T47D (cell line): ENCODE data around the gene RNU7-1.

Source experiments
- DNase-seq, 2 experiments: peaks; one replicate each; pipeline versions ENCODE4 v3.0.0 to v3.0.0-alpha.2; 2011 to 2012; ENCODE audit warnings: low read depth in 1 of 2, low spot score in 1 of 2
- JUND ChIP-seq: IDR thresholded peaks from 2 replicates; pipeline ENCODE4 v1.6.1; 2012; ENCODE audit warnings: low read depth
- in situ Hi-C: cut with HindIII; loops from 2 replicates; pipeline ENCODE4 v1.10.0; 2016; ENCODE audit warnings: low sequenced_read_pairs, low pct_unique_long_range_greater_than_20kb

Gene RNU7-1

DNA sequence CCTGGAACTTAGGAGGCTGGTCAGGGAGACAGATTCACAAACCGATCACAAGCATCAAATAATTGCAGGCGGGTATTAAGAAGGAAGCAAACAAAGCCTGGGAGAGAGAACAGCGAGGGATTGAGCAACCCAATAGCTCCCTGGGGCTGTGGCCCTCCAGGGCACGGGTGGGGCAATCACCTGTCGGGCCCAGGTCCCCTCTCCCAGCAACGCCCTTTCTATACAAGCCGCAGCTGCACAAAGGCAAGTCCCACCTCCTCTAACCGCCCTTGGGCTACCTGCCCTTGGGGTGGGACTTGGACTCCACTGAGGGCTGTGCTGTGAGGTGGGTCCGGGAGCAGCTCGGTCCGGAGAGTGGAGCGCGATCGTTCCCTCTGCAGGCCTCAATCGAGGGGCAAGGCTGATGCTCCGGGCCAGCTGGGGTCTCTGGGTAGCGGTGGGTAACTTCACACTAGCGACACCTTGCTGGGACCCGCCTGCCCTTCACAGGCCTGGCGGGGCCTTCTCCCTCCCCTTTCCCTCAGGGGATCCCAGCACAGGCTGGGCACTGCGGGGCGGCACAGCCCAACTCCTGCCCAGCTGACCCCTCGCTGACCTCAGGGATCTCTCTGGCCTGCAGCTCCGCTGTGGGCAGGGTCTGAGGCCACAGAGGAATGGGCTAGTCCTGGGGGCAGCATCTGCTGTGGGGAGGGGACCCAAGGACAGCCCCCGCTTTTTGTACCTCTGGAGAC, 18.8 kb downstream of the RNU7-1 start:
- DNase-seq = no peak
- TF ChIP-seq JUND = no peak
- in situ Hi-C loops = no loop called here

DNA sequence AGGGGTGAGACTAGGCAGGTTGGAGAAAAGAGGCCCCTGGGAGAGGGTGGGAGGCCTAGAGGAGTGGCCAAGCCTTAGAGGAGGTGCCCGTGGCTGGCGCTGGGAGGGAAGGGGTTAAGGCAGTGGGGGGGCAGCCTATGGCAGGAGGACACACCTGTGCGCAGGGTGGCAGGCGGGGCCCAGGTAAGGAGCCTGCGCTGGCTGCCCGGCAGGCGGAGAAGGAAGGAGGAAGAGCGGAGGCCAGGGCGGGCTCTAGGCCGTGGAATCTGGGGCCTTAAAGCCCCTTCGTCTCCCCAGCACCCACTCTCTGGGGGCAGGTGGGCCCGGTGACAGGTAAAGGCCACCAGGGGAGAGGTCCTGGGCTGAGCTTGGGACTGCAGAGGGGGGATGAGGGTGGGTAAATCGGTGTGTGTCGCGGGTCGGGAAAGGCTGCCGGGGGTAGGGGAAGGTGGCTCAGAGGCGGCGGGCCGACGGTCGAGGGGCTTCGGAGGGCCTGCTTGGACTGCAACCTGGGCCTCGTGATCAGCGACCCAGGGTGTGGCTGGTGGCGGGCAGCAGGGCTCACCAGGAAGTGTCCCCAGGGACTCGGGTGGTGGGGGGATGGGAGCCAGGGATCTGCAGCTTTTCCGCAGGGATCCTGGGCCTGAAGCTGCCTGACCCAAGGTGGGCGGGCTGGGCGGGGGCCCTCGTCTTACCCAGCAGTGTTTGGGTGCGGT, 19.6 kb downstream of the RNU7-1 start:
- peak in 1 of 2 experiments; percentile 87 for DNase-seq
- no peak for TF ChIP-seq JUND
- in situ Hi-C loops = no loop called here

DNA sequence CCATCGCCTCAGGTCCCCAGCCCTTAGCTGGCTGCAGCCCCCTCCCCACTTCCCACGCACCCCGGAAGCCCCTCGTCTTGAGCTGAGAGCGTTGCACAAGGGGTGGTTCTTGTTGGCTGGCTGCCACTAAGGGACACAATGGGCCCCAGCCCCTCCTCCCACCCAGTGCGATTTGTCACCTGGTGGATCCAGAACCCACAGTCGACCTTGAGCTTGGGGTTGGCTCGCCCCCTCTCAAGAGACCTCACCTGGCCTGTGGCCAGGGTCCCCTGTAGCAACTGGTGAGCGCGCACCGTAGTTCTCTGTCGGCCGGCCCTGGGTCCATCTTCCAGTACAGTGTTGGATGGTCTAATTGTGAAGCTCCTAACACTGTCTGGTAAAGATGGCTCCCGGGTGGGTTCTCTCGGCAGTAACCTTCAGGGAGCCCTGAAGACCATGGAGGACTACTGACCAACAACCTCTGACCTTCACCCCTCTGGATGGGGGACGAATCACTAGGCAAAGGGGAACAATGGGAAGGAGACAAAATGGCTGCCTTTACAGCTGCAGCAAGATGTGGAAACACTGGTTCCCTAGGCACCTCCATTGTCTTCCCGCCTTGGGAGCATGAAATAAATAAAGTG, 20.3 kb downstream of the RNU7-1 start:
- in situ Hi-C loops = no loop called here
- no peak for DNase-seq
- TF ChIP-seq JUND = no peak

DNA sequence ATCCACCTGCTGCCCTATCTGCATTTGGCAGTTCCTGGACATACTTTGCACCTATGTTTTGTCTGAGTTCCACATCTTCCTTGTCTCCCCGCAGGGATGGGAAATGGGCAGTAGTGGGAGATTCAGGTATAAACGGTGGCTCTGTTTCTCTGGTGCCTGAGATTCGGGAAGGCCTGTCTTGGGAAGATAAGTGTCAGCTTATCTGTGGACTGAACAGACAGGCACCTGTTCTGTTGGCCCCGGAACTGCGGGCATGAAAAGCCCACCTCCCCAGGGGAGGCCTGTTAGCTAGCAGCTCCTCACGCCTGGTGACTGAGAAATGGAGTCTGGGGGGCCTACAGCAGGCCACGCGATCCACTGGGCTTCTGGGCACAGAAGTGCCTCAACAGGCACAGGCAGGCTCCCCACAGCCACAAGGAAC, 21.0 kb downstream of the RNU7-1 start:
- no peak for DNase-seq
- TF ChIP-seq JUND = no peak
- in situ Hi-C loops = no loop called here

DNA sequence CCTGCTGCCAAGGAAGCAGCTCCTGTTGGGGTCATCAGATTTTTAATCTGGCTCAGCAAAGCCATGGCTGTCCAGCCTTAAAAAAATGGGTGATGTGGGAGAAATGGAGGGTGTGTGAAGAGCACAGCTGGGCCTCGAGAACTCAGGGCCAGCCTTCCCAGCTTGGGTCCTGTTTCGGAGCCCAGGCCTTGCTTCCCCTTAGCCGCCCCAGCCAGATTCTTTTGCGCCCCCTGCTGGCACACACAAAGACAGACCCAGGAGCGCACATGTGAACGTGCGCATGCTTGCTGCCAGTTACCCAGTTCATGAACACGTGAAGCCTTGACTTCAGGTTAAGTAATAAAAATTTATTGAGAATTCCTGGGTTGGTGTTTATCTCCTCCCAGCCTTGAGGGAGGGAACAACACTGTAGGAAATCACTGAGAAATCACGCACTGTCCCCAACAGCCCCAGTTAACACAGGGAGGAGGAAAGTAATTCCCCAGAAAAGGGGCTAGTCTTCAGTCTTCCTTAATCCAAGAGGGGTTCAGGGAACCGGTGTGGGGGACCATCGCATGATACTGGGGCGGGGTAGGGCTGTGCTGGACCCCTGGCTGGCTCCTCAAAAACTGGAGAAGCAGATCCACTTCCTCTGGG, 21.5 kb downstream of the RNU7-1 start:
- DNase-seq = peak in 1 of 2 experiments; percentile 77
- no peak for TF ChIP-seq JUND
- in situ Hi-C loops = no loop called here

DNA sequence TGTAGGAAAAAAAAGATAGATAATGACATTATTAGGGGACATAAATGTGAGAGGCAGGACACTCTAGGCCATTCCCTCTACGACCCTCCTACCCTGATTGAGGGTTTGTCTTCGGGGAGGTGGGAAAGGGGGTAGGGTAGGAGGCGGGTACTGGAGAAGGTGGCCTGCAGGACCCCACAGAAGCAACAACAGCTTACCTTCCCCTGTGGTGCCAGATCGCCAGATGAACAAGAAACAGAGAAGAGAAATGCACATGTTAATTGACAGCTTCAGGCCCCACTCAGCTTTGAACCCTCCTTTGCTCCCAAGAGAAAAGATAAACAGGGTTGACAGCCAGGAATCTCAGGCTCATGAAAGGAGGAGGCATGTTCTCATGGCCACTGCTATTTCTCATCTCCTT, 22.1 kb downstream of the RNU7-1 start:
- TF ChIP-seq JUND = no peak
- no peak for DNase-seq
- in situ Hi-C loops = no loop called here

DNA sequence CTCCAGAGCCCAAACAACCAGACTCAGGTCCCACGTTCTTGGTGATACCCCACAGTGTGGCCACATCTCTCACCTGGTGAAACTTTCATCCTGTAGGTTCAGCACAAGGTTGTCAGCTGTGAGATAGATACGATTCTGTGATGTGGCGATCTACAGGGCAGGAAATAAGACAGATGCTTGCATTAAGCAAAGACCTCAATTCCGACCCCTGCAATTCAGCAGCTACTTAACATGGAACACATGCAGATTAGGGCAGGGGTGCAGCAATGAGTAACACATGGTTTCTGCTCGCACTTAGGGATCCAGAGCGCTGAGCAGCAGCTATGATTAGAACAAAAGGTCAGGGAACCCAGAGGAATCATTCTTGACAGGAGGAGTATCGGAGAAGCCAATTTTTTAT, 22.7 kb downstream of the RNU7-1 start:
- no peak for TF ChIP-seq JUND
- in situ Hi-C loops = no loop called here
- no peak for DNase-seq

DNA sequence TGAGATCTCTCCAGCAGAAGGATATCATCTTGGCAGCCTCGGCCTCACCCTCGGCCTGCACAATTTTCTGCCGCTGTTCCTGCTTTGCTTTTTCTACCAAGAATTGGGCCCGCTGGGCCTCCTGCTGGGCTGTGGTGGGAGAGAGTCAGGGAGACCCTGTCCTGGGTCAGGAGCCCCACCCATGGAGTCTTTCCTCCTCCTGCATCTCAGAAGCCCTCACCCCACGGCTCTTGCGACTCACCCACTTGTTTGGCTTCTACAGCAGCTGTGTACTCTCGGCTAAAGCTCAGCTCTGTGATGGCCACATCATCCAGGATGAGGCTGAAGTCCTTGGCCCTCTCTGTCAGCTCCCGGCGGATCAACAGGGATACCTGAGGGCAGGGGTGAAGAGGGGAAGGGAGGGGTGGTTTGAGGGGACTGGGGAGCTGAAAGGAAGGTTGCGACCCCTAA, 24.1 kb downstream of the RNU7-1 start:
- TF ChIP-seq JUND = no peak
- no peak for DNase-seq

DNA sequence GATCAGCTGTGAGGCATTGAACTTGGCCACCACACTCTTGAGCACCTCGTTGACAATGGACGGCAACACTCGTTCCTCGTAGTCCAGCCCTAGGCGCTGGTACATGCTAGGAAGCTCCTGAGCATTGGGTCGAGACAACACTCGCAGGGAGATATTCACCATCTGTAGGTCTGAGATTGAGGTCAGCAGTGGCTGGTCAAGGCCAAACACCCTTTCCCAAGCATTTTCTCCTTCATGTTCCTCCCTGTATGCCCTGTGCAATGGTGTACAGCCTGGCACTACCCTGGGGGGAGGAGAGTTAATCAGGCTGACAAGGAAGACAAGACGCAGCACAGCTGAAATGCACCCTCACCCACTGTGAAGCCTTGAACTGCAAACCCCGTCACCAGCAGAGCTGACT, 24.8 kb downstream of the RNU7-1 start:
- in situ Hi-C loops = no loop called here
- TF ChIP-seq JUND = no peak
- no peak for DNase-seq

More for the DNA sequence above, 24.1 kb downstream of the RNU7-1 start:
- in situ Hi-C loops = no loop called here

DNA sequence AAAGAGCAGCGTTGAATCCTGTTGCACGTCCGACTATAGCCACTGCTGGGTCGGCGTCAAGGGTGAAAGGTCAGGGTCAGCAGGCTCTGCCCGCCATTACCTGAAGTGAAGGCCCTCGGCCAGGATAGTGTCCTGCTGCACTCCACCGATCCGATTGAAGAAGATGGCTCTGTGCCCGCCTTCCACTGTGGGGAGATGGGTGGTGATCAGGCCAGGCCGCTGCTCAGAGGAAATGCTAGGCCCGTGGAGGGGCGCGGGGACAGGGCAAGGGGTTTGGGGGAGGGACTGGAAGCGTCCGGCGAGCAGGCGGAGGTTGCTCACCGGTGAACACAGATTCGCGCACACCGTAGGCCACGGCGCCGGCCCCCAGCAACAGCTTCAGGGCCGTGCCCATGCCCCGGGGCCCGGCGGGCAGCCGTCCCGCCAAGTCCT, 26.5 kb downstream of the RNU7-1 start:
- in situ Hi-C loops = no loop called here
- no peak for DNase-seq
- no peak for TF ChIP-seq JUND

DNA sequence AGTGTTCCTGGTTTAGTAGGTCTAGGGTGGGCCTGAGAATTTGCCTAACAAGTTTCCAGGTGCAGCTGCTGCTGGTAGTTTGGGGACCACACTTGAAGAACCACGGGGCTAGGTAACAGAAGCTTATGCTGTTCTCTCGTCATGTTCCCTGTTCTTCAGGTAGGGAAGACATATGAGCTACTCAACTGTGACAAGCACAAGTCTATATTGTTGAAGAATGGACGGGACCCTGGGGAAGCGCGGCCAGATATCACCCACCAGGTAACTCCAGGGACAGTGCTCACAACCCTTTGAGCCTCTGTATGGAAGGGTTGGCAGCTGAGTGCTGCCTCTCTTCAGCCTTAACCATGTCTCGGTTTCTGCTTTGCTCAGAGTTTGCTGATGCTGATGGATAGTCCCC, 30.6 kb downstream of the RNU7-1 start:
- TF ChIP-seq JUND = no peak
- in situ Hi-C loops = no loop called here
- no peak for DNase-seq

DNA sequence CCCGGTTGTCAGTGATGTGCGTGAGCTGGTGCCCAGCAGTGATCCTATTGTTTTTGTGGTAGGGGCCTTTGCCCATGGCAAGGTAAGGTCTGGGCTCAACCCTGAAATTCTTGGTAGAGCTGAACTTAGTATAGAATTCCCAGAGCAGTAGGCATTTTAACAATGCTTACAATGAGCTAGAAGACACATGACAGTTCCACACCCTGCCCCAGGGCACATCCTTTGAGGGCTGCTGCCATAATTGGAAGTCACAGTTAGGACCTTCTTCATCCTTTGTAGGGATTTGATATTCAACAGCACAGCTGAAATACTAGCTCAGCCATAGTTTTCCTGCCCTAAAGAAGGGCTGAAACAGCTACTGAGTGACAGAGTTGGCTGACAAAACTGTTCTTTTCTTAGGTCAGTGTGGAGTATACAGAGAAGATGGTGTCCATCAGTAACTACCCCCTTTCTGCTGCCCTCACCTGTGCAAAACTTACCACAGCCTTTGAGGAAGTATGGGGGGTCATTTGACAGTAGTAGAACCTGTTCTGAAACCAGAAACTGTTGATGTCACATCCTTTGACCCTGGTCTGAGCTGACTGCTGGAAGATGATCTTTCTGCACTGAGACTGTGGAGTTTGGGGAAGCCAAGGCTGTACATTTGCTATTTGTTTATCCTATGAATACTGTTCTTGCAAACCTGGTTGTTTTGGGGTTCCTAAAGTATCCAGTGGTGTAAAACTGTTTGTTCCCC, 31.8 kb downstream of the RNU7-1 start:
- no peak for TF ChIP-seq JUND
- DNase-seq = no peak
- in situ Hi-C loops = no loop called here
